DND-41 (cell line): ENCODE data around the gene FCRL1.

ENCODE experiments used
- ATAC-seq: fragments of 200-7000 bp; cut with Tn5 transposase; 3 replicates; pipeline ENCODE4 v1.9.1; 2021; ENCODE audit warnings: low read depth; ENCODE audit not compliant: insufficient read depth
- DNase-seq: peaks from one replicate; pipeline ENCODE4 v3.0.0-alpha.2; 2020
- H2AFZ ChIP-seq: 2 replicates; pipeline ENCODE4 v1.6.0; 2012; ENCODE audit warnings: low read depth, low read length
- H3K27ac ChIP-seq: 2 replicates; pipeline ENCODE4 v1.5.1; 2012; ENCODE audit warnings: low read length, inconsistent platforms
- H3K27me3 ChIP-seq: fragments of 200-600 bp; sonication (generic); 2 replicates; pipeline ENCODE4 v1.6.0; 2012; ENCODE audit warnings: low read length, mild to moderate bottlenecking, inconsistent platforms; ENCODE audit not compliant: insufficient read depth, poor library complexity
- H3K36me3 ChIP-seq: 2 replicates; pipeline ENCODE4 v1.5.1; 2012; ENCODE audit warnings: low read length, inconsistent platforms; ENCODE audit not compliant: insufficient read depth
- H3K4me1 ChIP-seq: 2 replicates; pipeline ENCODE4 v1.5.1; 2012; ENCODE audit warnings: mild to moderate bottlenecking, low read length; ENCODE audit not compliant: insufficient read depth
- H3K4me2 ChIP-seq: 2 replicates; pipeline ENCODE4 v1.6.0; 2012; ENCODE audit warnings: mild to moderate bottlenecking, moderate library complexity, low read length, inconsistent platforms; ENCODE audit not compliant: insufficient read depth
- H3K4me3 ChIP-seq, 2 experiments: fragments of 200-600 bp in 1 of 2; shearing (Covaris generic) in 1 of 2; 2 replicates each; pipeline ENCODE4 v1.5.1; 2012 to 2016; ENCODE audit warnings: inconsistent platforms in 2 of 2, low read length in 2 of 2, mild to moderate bottlenecking in 2 of 2, low read depth in 1 of 2, moderate library complexity in 1 of 2
- H3K79me2 ChIP-seq: 2 replicates; pipeline ENCODE4 v1.6.0; 2012; ENCODE audit warnings: low read length, inconsistent platforms; ENCODE audit not compliant: insufficient read depth
- H3K9ac ChIP-seq: 2 replicates; pipeline ENCODE4 v1.6.0; 2012; ENCODE audit warnings: low read depth, mild to moderate bottlenecking, inconsistent platforms, low read length, moderate library complexity
- H3K9me3 ChIP-seq: 2 replicates; pipeline ENCODE4 v1.5.1; 2012; ENCODE audit warnings: low read length, moderate library complexity, mild to moderate bottlenecking, inconsistent platforms; ENCODE audit not compliant: insufficient read depth, severe bottlenecking
- H4K20me1 ChIP-seq: 2 replicates; pipeline ENCODE4 v1.6.0; 2012; ENCODE audit warnings: low read length; ENCODE audit not compliant: insufficient read depth
- EZH2 ChIP-seq: IDR thresholded peaks from 3 replicates; pipeline ENCODE4 v1.6.1; 2012; ENCODE audit warnings: borderline replicate concordance, low read depth, mild to moderate bottlenecking, moderate library complexity, low read length, inconsistent platforms; ENCODE audit not compliant: severe bottlenecking
- TF ChIP-seq, protein P1 (sequence below): IDR thresholded peaks from 2 replicates; pipeline ENCODE4 v1.5.1; 2012; ENCODE audit warnings: borderline replicate concordance, low read length, moderate library complexity, mild to moderate bottlenecking; ENCODE audit not compliant: poor library complexity, severe bottlenecking; ENCODE audit errors: extremely low read depth

Gene FCRL1

GRCh38 chr1:157856538-157856937 lies 36.6 kb upstream of the FCRL1 start:
- no peak overlapping the region for H3K9ac ChIP-seq
- no peaks in the 10 kb centered on the region for H3K79me2 ChIP-seq
- no peaks in the 10 kb centered on the region for H3K9me3 ChIP-seq
- TF ChIP-seq EZH2 = no peak
- TF ChIP-seq, protein P1, sequence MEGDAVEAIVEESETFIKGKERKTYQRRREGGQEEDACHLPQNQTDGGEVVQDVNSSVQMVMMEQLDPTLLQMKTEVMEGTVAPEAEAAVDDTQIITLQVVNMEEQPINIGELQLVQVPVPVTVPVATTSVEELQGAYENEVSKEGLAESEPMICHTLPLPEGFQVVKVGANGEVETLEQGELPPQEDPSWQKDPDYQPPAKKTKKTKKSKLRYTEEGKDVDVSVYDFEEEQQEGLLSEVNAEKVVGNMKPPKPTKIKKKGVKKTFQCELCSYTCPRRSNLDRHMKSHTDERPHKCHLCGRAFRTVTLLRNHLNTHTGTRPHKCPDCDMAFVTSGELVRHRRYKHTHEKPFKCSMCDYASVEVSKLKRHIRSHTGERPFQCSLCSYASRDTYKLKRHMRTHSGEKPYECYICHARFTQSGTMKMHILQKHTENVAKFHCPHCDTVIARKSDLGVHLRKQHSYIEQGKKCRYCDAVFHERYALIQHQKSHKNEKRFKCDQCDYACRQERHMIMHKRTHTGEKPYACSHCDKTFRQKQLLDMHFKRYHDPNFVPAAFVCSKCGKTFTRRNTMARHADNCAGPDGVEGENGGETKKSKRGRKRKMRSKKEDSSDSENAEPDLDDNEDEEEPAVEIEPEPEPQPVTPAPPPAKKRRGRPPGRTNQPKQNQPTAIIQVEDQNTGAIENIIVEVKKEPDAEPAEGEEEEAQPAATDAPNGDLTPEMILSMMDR = no peak
- H3K4me2 ChIP-seq = no peak overlapping the region
- H4K20me1 ChIP-seq = no peaks in the 10 kb centered on the region
- ATAC-seq (no peak), DNase-seq (no peak)
- H3K36me3 ChIP-seq = no peaks in the 10 kb centered on the region
- H3K27ac ChIP-seq = no peak overlapping the region
- H3K4me3 ChIP-seq = no peak overlapping the region
- peaks cover 8% of the 10 kb centered on the region for H3K27me3 ChIP-seq
- H2AFZ ChIP-seq = no peak overlapping the region
- H3K4me1 ChIP-seq = no peaks in the 10 kb centered on the region

DNA sequence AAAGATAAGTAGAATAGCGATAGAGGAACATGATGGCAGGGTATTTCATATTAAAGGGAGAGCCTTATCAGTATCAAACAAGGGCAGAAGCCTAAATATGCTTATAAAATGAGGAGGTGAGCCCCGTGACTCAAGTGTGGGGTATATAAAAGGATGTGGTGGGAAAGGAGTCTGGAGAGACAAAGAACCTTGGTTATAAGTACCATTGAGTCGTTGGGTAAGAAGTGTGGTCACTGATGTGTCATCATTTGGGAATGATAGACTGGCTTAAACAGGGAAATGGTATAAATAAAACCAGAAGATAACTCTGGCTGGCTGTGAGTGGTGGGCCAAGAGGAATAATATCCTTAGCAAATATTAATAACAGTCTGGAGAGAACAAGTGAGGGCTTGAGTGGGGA lies 32.6 kb upstream of the FCRL1 start:
- no peak for TF ChIP-seq EZH2
- TF ChIP-seq, protein P1 = no peak
- Histone ChIP-seq H3K4me3 (no peak overlapping the region), H3K27me3 (peaks cover 9% of the 10 kb centered on the region), H3K79me2 (no peaks in the 10 kb centered on the region), H3K36me3 (no peaks in the 10 kb centered on the region), H3K4me1 (no peaks in the 10 kb centered on the region), H3K4me2 (no peak overlapping the region), H4K20me1 (no peaks in the 10 kb centered on the region), H3K9ac (no peak overlapping the region), H3K9me3 (no peaks in the 10 kb centered on the region), H3K27ac (no peak overlapping the region), H2AFZ (no peak overlapping the region)
- ATAC-seq (no peak), DNase-seq (no peak)

DNA sequence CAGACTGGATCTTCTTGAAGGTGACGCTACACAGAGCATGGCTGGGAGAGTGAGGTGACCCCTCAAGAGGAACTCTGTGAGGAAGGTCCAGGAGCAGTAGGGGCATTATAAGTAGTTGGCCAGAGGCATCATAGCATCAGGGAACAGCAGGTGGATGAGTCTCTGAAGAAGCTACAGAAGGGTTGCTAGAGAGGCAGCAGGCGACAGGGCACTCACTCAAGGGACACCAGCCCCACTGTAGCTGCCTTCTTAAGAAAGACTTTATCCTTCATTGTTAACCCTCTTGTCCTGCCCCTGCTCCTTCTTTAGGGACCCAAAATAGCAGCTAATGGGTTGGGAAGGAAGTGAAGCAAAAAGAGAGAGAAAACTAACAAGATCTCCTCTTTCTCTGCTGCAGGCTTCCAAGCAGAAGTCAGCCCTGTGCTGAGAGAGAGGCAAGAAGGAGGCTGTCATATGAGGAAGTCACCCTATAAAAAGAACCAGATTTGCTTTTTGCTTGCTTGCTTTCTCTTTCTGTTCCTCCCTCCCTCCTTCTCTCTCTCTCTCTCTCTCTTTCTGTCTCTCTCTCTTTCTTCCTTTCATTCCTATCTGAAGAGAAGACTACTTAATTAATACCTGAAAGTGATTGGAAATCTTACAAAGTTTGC lies 29.4 kb upstream of the FCRL1 start:
- TF ChIP-seq EZH2 = no peak
- TF ChIP-seq, protein P1 = no peak
- Histone ChIP-seq H3K27me3 (peaks cover 2% of the 10 kb centered on the region), H2AFZ (no peak overlapping the region), H3K79me2 (no peaks in the 10 kb centered on the region), H3K27ac (no peak overlapping the region), H3K4me1 (no peaks in the 10 kb centered on the region), H3K9me3 (no peaks in the 10 kb centered on the region), H3K4me3 (no peak overlapping the region), H3K4me2 (no peak overlapping the region), H4K20me1 (no peaks in the 10 kb centered on the region), H3K9ac (no peak overlapping the region), H3K36me3 (no peaks in the 10 kb centered on the region)
- ATAC-seq (peak; percentile 37; the same call in 2 of the 3 replicates), DNase-seq (no peak)
